GM23248 (cell line): ENCODE results near the gene SNTG2. TPM values are rescaled to one million over a fixed set of nuclear protein-coding genes. Genes with fewer than 3 reads are reported as not detected.
"Not testable (repeated sequence)": the region's sequence is repeated elsewhere in the genome, so short reads cannot be mapped to it uniquely, and the experiment has no call there.

Experiments used
- DNase-seq: peaks from one replicate; pipeline ENCODE4 v3.0.0-alpha.2; 2015
- H2AFZ ChIP-seq: fragments of 200-600 bp; sonication (generic); 2 replicates; pipeline ENCODE4 v1.6.1; 2016; ENCODE audit warnings: antibody characterized with exemption
- H3F3A ChIP-seq: fragments of 200-600 bp; sonication (generic); 2 replicates; pipeline ENCODE4 v1.6.1; 2016; ENCODE audit warnings: mild to moderate bottlenecking, antibody characterized with exemption, mixed run types; ENCODE audit not compliant: insufficient read depth
- H3K27ac ChIP-seq: fragments of 200-600 bp; sonication (generic); 2 replicates; pipeline ENCODE4 v1.5.1; 2016; ENCODE audit warnings: mild to moderate bottlenecking
- H3K27me3 ChIP-seq: fragments of 200-600 bp; sonication (generic); replicated peaks from 2 replicates; pipeline ENCODE4 v1.6.1; 2016; ENCODE audit warnings: mild to moderate bottlenecking; ENCODE audit not compliant: insufficient read depth
- H3K36me3 ChIP-seq: fragments of 200-600 bp; sonication (generic); 2 replicates; pipeline ENCODE4 v1.6.1; 2016; ENCODE audit warnings: low read depth, mild to moderate bottlenecking
- H3K4me1 ChIP-seq: fragments of 200-600 bp; sonication (generic); 2 replicates; pipeline ENCODE4 v1.6.1; 2016; ENCODE audit warnings: mild to moderate bottlenecking; ENCODE audit not compliant: insufficient read depth
- H3K4me2 ChIP-seq: fragments of 200-600 bp; sonication (generic); one replicate; pipeline ENCODE4 v1.6.1; 2016; ENCODE audit warnings: mild to moderate bottlenecking; ENCODE audit not compliant: unreplicated experiment
- H3K4me3 ChIP-seq: fragments of 200-600 bp; sonication (generic); 2 replicates; pipeline ENCODE4 v1.5.1; 2016; ENCODE audit warnings: mild to moderate bottlenecking
- H3K79me2 ChIP-seq: fragments of 200-600 bp; sonication (generic); 2 replicates; pipeline ENCODE4 v1.6.1; 2016; ENCODE audit warnings: mild to moderate bottlenecking; ENCODE audit not compliant: insufficient read depth
- H3K9ac ChIP-seq: fragments of 200-600 bp; sonication (generic); 2 replicates; pipeline ENCODE4 v1.6.1; 2016; ENCODE audit warnings: mild to moderate bottlenecking
- H3K9me2 ChIP-seq: fragments of 200-600 bp; sonication (generic); 2 replicates; pipeline ENCODE4 v1.6.1; 2016; ENCODE audit warnings: mixed run types, mild to moderate bottlenecking, moderate library complexity; ENCODE audit not compliant: insufficient read depth
- H3K9me3 ChIP-seq: fragments of 200-600 bp; sonication (generic); one replicate; pipeline ENCODE4 v1.6.1; 2017; ENCODE audit warnings: low read depth
- H4K20me1 ChIP-seq: fragments of 200-600 bp; sonication (generic); 2 replicates; pipeline ENCODE4 v1.6.0; 2016; ENCODE audit not compliant: insufficient read depth
- EZH2 ChIP-seq: fragments of 200-600 bp; sonication (generic); IDR thresholded peaks from 2 replicates; pipeline ENCODE4 v1.6.1; 2018; ENCODE audit warnings: antibody characterized with exemption, mild to moderate bottlenecking; ENCODE audit not compliant: insufficient read depth, poor library complexity, severe bottlenecking
- EZH2phosphoT487 ChIP-seq: fragments of 200-600 bp; sonication (generic); IDR thresholded peaks from 2 replicates; pipeline ENCODE4 v1.6.1; 2018; ENCODE audit warnings: antibody characterized with exemption, moderate library complexity, mild to moderate bottlenecking, low read depth; ENCODE audit not compliant: insufficient read depth
- WGBS, 2 experiments: methylation state at CpG; one replicate each; pipeline ENCODE4 v1.1.6; 2015 to 2017; ENCODE audit warnings: low lambda C conversion rate in 2 of 2, low coverage in 1 of 2; ENCODE audit errors: missing lambda C conversion rate in 2 of 2; 5-methylcytosine and 5-hydroxymethylcytosine counted together
- in situ Hi-C: fragments of 300-500 bp; cut with MboI; formaldehyde crosslinking; loops from 2 replicates; pipeline ENCODE4 v1.15.0; 2020
- polyA plus RNA-seq: library from polyadenylated mRNA; unstranded; fragments of >200 nt; fragmentation: Nextera tagmentation; extraction: Ambion mirVana; gene quantifications from 2 replicates; pipeline ENCODE4 v1.2.1, GENCODE V29; 2016
- total RNA-seq: library from RNA; depleted of rRNA; stranded (reverse); fragments of >200 nt; shearing (Covaris generic); gene quantifications from 2 replicates; pipeline ENCODE4 v1.2.3, GENCODE V29; 2014

The SNTG2 gene
- total and polyA plus RNA-seq, 2 experiments from 2014 or later = not detected

DNA sequence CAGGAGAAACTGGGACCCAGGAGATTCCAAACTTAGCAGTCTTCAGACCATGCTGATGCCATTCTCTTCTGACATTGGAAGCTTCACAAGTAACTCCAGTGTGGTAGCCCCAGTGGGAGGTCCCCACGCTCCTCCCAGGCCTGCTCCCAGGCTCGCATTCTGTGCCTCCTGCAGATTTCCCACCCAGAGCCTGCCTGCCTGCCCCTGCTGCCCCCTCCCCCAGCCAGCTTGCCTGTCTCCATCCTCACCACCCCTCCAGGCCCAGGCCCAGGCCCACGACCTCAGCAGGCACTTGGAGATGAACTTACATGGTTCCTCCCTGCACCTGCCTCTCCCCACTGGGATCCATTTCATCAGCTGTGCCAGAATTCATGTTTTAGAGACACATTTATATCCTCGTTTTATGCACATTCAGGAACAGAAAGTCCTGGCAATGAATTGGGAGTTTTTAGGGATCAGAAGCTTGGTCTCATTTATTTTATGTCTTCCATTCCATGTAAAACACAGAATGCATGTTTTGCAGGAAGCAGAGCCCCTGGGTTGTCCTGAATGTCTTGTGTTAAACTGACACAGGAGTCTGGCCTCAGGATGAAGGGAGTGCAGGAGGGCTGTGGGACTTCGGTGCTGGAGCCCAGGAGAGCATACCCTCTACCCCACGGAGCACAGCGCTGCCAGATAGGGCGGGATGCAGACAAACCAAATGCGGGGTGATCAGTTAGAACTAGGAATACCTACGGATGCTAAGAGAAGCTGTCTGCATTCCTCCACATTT, 150.5 kb downstream of the SNTG2 start:
- H3K36me3 ChIP-seq = no peaks in the 10 kb centered on the region
- no peak overlapping the region for H3K4me3 ChIP-seq
- no peaks in the 10 kb centered on the region for H3K27me3 ChIP-seq
- no peak overlapping the region for H3K9ac ChIP-seq
- no peak for DNase-seq
- no peak overlapping the region for H2AFZ ChIP-seq
- in situ Hi-C loops = no loop called here
- H3K4me2 ChIP-seq = no peak overlapping the region
- H3F3A ChIP-seq = no peaks in the 10 kb centered on the region
- no peaks in the 10 kb centered on the region for H3K79me2 ChIP-seq
- no peaks in the 10 kb centered on the region for H3K4me1 ChIP-seq
- no peaks in the 10 kb centered on the region for H4K20me1 ChIP-seq
- no peaks in the 10 kb centered on the region for H3K9me3 ChIP-seq
- 47 to 51% methylated on average over 10 of the region's 10 CpGs for WGBS, 2 experiments
- no peak for TF ChIP-seq EZH2phosphoT487
- TF ChIP-seq EZH2 = no peak
- no peak overlapping the region for H3K27ac ChIP-seq
- no peaks in the 10 kb centered on the region for H3K9me2 ChIP-seq

DNA sequence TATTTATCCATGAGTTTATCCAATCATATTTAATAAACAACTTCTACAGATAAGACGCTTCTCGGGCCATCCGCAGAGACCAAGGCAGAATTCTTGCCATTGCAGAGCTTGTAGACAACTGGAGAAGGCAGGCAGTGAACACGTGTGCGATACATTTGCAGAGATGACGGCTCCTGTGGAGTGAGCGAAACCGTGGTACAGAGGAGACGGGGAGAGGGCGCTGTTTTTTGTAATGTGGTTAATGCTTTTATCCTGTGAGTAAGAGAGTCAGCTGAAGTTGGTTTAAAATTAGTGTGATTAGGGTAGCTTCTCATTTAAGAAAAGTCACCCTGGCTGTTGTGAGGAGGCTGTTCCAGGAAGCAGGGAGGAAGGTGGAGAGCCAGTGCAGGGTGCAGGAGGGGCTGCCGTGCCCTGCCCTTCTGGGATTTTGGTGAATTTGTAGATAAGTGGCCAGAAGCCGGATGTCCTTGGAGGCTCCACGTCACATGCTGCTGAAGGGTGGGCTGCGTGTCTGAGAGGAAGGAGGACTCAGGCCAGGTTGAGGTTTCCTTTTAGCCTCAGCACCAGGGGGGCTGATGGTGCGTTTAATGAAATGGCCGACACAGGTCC, 151.4 kb downstream of the SNTG2 start:
- Histone ChIP-seq H3K27ac (no peak overlapping the region), H3K9me2 (no peaks in the 10 kb centered on the region), H3F3A (no peaks in the 10 kb centered on the region), H4K20me1 (no peaks in the 10 kb centered on the region), H3K4me1 (no peaks in the 10 kb centered on the region), H2AFZ (no peak overlapping the region), H3K36me3 (no peaks in the 10 kb centered on the region), H3K9ac (no peak overlapping the region), H3K9me3 (no peaks in the 10 kb centered on the region), H3K27me3 (no peaks in the 10 kb centered on the region), H3K4me3 (no peak overlapping the region), H3K79me2 (no peaks in the 10 kb centered on the region), H3K4me2 (no peak overlapping the region)
- no peak for TF ChIP-seq EZH2
- no peak for TF ChIP-seq EZH2phosphoT487
- DNase-seq = no peak
- WGBS, 2 experiments = 53 to 55% methylated on average over 16 of the region's 16 CpGs
- in situ Hi-C loops = no loop called here

DNA sequence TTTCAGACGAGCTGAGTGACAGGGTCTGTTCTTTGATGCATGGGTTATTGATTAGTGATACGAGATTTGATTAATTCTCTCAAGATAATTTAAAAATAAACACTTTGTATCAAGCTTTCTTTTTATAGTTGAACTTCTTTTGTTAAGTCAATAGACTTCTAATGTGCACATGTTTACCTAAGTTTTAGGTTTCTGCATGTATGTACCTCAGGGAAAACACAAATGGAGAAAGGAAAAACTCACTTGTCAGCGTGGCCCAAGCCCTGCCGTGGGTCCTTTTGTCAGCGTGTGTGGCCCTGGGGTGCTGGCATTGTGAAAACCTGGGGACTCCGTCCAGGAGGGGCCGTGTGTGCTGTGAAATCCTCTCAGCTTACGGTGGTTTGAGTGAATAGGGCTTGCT, 153.7 kb downstream of the SNTG2 start:
- in situ Hi-C loops = no loop called here

DNA sequence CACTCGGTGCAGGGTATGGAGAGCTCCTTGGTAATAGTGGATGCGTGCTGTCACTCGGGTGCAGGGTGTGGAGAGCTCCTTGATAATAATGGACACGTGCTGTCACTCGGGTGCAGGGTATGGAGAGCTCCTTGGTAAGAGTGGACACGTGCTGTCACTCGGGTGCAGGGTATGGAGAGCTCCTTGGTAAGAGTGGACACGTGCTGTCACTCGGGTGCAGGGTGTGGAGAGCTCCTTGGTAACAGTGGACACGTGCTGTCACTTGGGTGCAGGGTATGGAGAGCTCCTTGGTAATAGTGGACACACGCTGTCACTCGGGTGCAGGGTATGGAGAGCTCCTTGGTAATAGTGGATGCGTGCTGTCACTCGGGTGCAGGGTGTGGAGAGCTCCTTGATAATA, 155.7 kb downstream of the SNTG2 start:
- WGBS, 2 experiments = 51 to 57% methylated on average over 10 to 14 of the region's 14 CpGs

More for the DNA sequence above, 153.7 kb downstream of the SNTG2 start:
- Histone ChIP-seq H3K36me3 (no peaks in the 10 kb centered on the region), H3K9ac (no peak overlapping the region), H3K79me2 (no peaks in the 10 kb centered on the region), H3K4me1 (no peaks in the 10 kb centered on the region), H3K9me2 (no peaks in the 10 kb centered on the region), H3K27ac (no peak overlapping the region), H2AFZ (no peak overlapping the region), H3F3A (no peaks in the 10 kb centered on the region), H3K9me3 (no peaks in the 10 kb centered on the region), H4K20me1 (no peaks in the 10 kb centered on the region), H3K4me2 (no peak overlapping the region), H3K4me3 (no peak overlapping the region), H3K27me3 (no peaks in the 10 kb centered on the region)
- no peak for DNase-seq
- TF ChIP-seq EZH2 (no peak), EZH2phosphoT487 (no peak)
- 40 to 42% methylated on average over 8 of the region's 8 CpGs for WGBS, 2 experiments

More for the DNA sequence above, 155.7 kb downstream of the SNTG2 start:
- H3K9me2 ChIP-seq, H3K4me3 ChIP-seq, H3K4me2 ChIP-seq, H3K79me2 ChIP-seq, H2AFZ ChIP-seq, H3K27me3 ChIP-seq, H4K20me1 ChIP-seq, DNase-seq, H3F3A ChIP-seq, H3K9ac ChIP-seq, H3K4me1 ChIP-seq, H3K36me3 ChIP-seq, H3K9me3 ChIP-seq, H3K27ac ChIP-seq, in situ Hi-C loops: not testable (repeated sequence)
